Measurements from ENCODE around the gene HSD3B7. TPM values are rescaled to one million over a fixed set of nuclear protein-coding genes. Genes with fewer than 3 reads are reported as not detected.
A peak's percentile ranks its signal among the peaks of the same experiment; 100 is the strongest.

Gene HSD3B7
- total RNA-seq, 1 donor from 2014 or later = 98.3 TPM

- DNase-seq (ENCODE audit: low read depth) = peak; percentile 87
These were observed 28.2 kb upstream of the HSD3B7 start for GRCh38 chr16:30956601-30957455.

- peak; percentile 96 for DNase-seq (ENCODE audit: low read depth)
These were observed 27.4 kb upstream of the HSD3B7 start, which contains the start of gene SETD1A for GRCh38 chr16:30957456-30958174. TSS of gene SETD1A (plus strand) at chr16:30957754. CDS start at chr16:30958732, 978 bp downstream.

- peak; percentile 53 for DNase-seq (ENCODE audit: low read depth)
These were observed 26.6 kb upstream of the HSD3B7 start for GRCh38 chr16:30958175-30959079.

GRCh38 chr16:30961384-30961783 is 23.6 kb upstream of the HSD3B7 start:
- DNase-seq (ENCODE audit: low read depth) = no peak

GRCh38 chr16:30963925-30964511 is 21.0 kb upstream of the HSD3B7 start:
- no peak for DNase-seq (ENCODE audit: low read depth)

- DNase-seq (ENCODE audit: low read depth) = no peak
These were observed 20.3 kb upstream of the HSD3B7 start for GRCh38 chr16:30964574-30965226.

GRCh38 chr16:30965436-30965835 is 19.6 kb upstream of the HSD3B7 start:
- DNase-seq (ENCODE audit: low read depth) = no peak

GRCh38 chr16:30966033-30966619 is 18.9 kb upstream of the HSD3B7 start:
- no peak for DNase-seq (ENCODE audit: low read depth)

- DNase-seq (ENCODE audit: low read depth) = no peak
These were observed 17.2 kb upstream of the HSD3B7 start for GRCh38 chr16:30967795-30968194.

- DNase-seq (ENCODE audit: low read depth) = no peak
These were observed 15.7 kb upstream of the HSD3B7 start for GRCh38 chr16:30969246-30969842.

GRCh38 chr16:30971298-30971697 is 13.7 kb upstream of the HSD3B7 start:
- no peak for DNase-seq (ENCODE audit: low read depth)

GRCh38 chr16:30972872-30973271 is 12.1 kb upstream of the HSD3B7 start:
- no peak for DNase-seq (ENCODE audit: low read depth)

- DNase-seq (ENCODE audit: low read depth) = no peak
These were observed 10.7 kb upstream of the HSD3B7 start for GRCh38 chr16:30974348-30974747.

GRCh38 chr16:30976486-30976885 is 8.5 kb upstream of the HSD3B7 start:
- DNase-seq (ENCODE audit: low read depth) = peak; percentile 42

GRCh38 chr16:30977502-30977901 is 7.5 kb upstream of the HSD3B7 start:
- DNase-seq (ENCODE audit: low read depth) = no peak

- no peak for DNase-seq (ENCODE audit: low read depth)
These were observed 5.6 kb upstream of the HSD3B7 start for GRCh38 chr16:30979170-30980022.

- no peak for DNase-seq (ENCODE audit: low read depth)
These were observed 5.0 kb upstream of the HSD3B7 start for GRCh38 chr16:30980023-30980371.

GRCh38 chr16:30980434-30980833 is 4.6 kb upstream of the HSD3B7 start:
- no peak for DNase-seq (ENCODE audit: low read depth)

- DNase-seq (ENCODE audit: low read depth) = no peak
These were observed 4.0 kb upstream of the HSD3B7 start for GRCh38 chr16:30980959-30981358.
